ENCODE data around the gene TXNRD1. TPM values are rescaled to one million over a fixed set of nuclear protein-coding genes. Genes with fewer than 3 reads are reported as not detected.

TXNRD1 gene
- total and polyA plus RNA-seq, 2 of the 8 experiments (the other 6 are each of a cell fraction or from before 2014, with no cell fraction given) = 56.8 to 127 TPM

GRCh38 chr12:104222976-104223375 lies 7.4 kb downstream of the TXNRD1 start:
- no peak overlapping the region for H3K4ac ChIP-seq (replicated peaks; ENCODE audit: insufficient read length, low read depth, low read length)
- H2BK12ac ChIP-seq (ENCODE audit: low read depth, low read length) = no peak overlapping the region
- 94% methylated on average over 1 of the region's 1 CpG; no CpG with 5 or more reads in 1 of the 2 experiments for WGBS, 2 experiments (ENCODE audit: extremely low coverage in 1 of 2, insufficient coverage in 1 of 2, insufficient read length in 1 of 2, insufficient replicate concordance in 2 of 2, low coverage in 1 of 2, low lambda C conversion rate in 2 of 2, missing lambda C conversion rate in 1 of 2)
- no peak overlapping the region for H3K4me3 ChIP-seq (ENCODE audit: extremely low read depth in 1 of 4, insufficient read depth in 2 of 4, low read depth in 3 of 4, low read length in 4 of 4)
- POLR2A ChIA-PET (ENCODE audit: partially characterized antibody) = interaction anchor here (1.2 kb wide), 1 partner anchor 64 kb away, joined by 4 read pairs; no protein-coding TSS in a partner anchor
- H3K36me3 ChIP-seq (ENCODE audit: control insufficient read depth in 2 of 4, insufficient read depth in 4 of 4, low read length in 3 of 4) = no peaks in the 10 kb centered on the region
- CTCF ChIA-PET (ENCODE audit: partially characterized antibody) = interaction anchor here (0.7 to 1.8 kb wide), 11 partner anchors 12 to 567 kb away, joined by 3 to 6 read pairs (median 4); no protein-coding TSS in a partner anchor
- no peaks in the 10 kb centered on the region for H3K23me2 ChIP-seq (ENCODE audit: low read depth, low read length)
- H3K79me2 ChIP-seq (ENCODE audit: control insufficient read depth in 1 of 2, insufficient read depth in 2 of 2, low read length in 2 of 2) = no peaks in the 10 kb centered on the region
- TF ChIP-seq TCF12 (IDR thresholded peaks at IDR 0.05; ENCODE audit: low read depth, low read length) (no peak), RFX5 (IDR thresholded peaks at IDR 0.05; ENCODE audit: borderline replicate concordance, low read depth, low read length) (no peak), SIN3A (conservative IDR thresholded peaks at IDR 0.05 in 1 of 2, IDR thresholded peaks at IDR 0.05 in 1 of 2; ENCODE audit: low read depth in 1 of 2, low read length in 2 of 2) (no peak), BRCA1 (IDR thresholded peaks at IDR 0.05; ENCODE audit: low read depth, low read length) (no peak)
- H3K27ac ChIP-seq (ENCODE audit: low read depth, low read length) = no peak overlapping the region
- no peak overlapping the region for H2BK15ac ChIP-seq (ENCODE audit: low read length)
- no peak overlapping the region for H3K14ac ChIP-seq (ENCODE audit: insufficient read length)
- FAIRE-seq (no peak), DNase-seq (ENCODE audit: low read depth in 1 of 2, low spot score in 2 of 2) (no peak)
- H2AFZ ChIP-seq (ENCODE audit: low read length) = no peak overlapping the region
- H3K9me3 ChIP-seq (ENCODE audit: insufficient read depth in 2 of 2, low read depth in 1 of 2, low read length in 1 of 2) = no peaks in the 10 kb centered on the region
- H2BK5ac ChIP-seq (ENCODE audit: low read depth, low read length) = no peak overlapping the region
- no peaks in the 10 kb centered on the region for H3K79me1 ChIP-seq (ENCODE audit: low read depth, low read length)
- no peak overlapping the region for H4K91ac ChIP-seq (replicated peaks; ENCODE audit: insufficient read length, low read length)
- no peaks in the 10 kb centered on the region for H3K4me1 ChIP-seq (replicated peaks in 1 of 4; ENCODE audit: control insufficient read depth in 3 of 4, insufficient read depth in 4 of 4, low read length in 3 of 4)
- H4K5ac ChIP-seq (ENCODE audit: insufficient read length, low read depth, low read length) = no peak overlapping the region
- no peak overlapping the region for H4K8ac ChIP-seq (ENCODE audit: extremely low read depth, insufficient read depth, low read length)
- no peak overlapping the region for H3K23ac ChIP-seq (ENCODE audit: insufficient read length)
- no peak overlapping the region for H3K56ac ChIP-seq (replicated peaks; ENCODE audit: insufficient read length, low read depth, low read length)
- H3K27me3 ChIP-seq (replicated peaks in 1 of 4; ENCODE audit: control insufficient read depth in 3 of 4, extremely low read depth in 1 of 4, insufficient read depth in 3 of 4, low read length in 3 of 4) = no peaks in the 10 kb centered on the region
- H3K18ac ChIP-seq (ENCODE audit: extremely low read depth, low read length) = no peak overlapping the region
- no peak overlapping the region for H2BK120ac ChIP-seq (replicated peaks; ENCODE audit: low read depth, low read length)
- H2AK5ac ChIP-seq (ENCODE audit: low read depth, low read length) = no peak overlapping the region
- no peak overlapping the region for H3K9ac ChIP-seq (replicated peaks in 1 of 4; ENCODE audit: extremely low read depth in 1 of 4, low read depth in 3 of 4, low read length in 3 of 4)
- H4K20me1 ChIP-seq (replicated peaks in 1 of 2; ENCODE audit: control insufficient read depth in 1 of 2, insufficient read depth in 2 of 2, low read length in 2 of 2) = no peaks in the 10 kb centered on the region
- H2BK20ac ChIP-seq (ENCODE audit: low read length) = no peak overlapping the region
- H3K4me2 ChIP-seq (ENCODE audit: insufficient read depth in 1 of 2, low read depth in 2 of 2, low read length in 2 of 2) = no peak overlapping the region

All from H1 (cell line).